Colonic mucosa (tissue), 4 donors: Measurements from ENCODE around the gene ECHDC1. TPM values are rescaled to one million over a fixed set of nuclear protein-coding genes. Genes with fewer than 3 reads are reported as not detected.

Experiments used
- DNase-seq: peaks from one replicate; pipeline ENCODE4 v3.0.0-alpha.2; 2020
- H3K27ac ChIP-seq: fragments of 200-600 bp; one replicate; pipeline ENCODE4 v1.8.0; 2021
- H3K27me3 ChIP-seq: fragments of 200-600 bp; one replicate; pipeline ENCODE4 v1.8.0; 2021
- H3K36me3 ChIP-seq: fragments of 200-600 bp; one replicate; pipeline ENCODE4 v1.8.0; 2021
- H3K4me1 ChIP-seq: fragments of 200-600 bp; one replicate; pipeline ENCODE4 v1.8.0; 2021; ENCODE audit warnings: mild to moderate bottlenecking
- H3K4me3 ChIP-seq: fragments of 200-600 bp; one replicate; pipeline ENCODE4 v1.8.0; 2021
- H3K9ac ChIP-seq, 2 donors: one replicate each; pipeline ENCODE4 v1.7.0; 2013; ENCODE audit warnings: control low read depth in 2 of 2, low read depth in 2 of 2, low read length in 2 of 2
- H3K9me3 ChIP-seq: fragments of 200-600 bp; one replicate; pipeline ENCODE4 v1.8.0; 2021
- CTCF ChIP-seq: fragments of 200-600 bp; IDR thresholded peaks from one replicate; pipeline ENCODE4 v1.8.0; 2022; ENCODE audit warnings: antibody characterized with exemption, mild to moderate bottlenecking
- intact Hi-C: fragments of 100-400 bp; cut with DNase I; formaldehyde crosslinking; loops from one replicate; pipeline ENCODE4 v1.14.1; 2022
- total RNA-seq, 2 donors: library from RNA; stranded (reverse); fragmentation: NEBNext Ultra II Directional in 1 of 2; extraction: Animal tissue kit (Norgen Biotek cat#: 25700) in 1 of 2; gene quantifications; one replicate each; pipeline ENCODE4 v1.2.1, GENCODE V29; 2021
- donor health status: healthy.
- donor health status: DM: no; HTN: no; CAD: no.
- donor health status: DM: no; HTN: no; CAD: no.

The ECHDC1 gene
- total RNA-seq, 2 donors from 2014 or later: 56.1 to 111 TPM

- TF ChIP-seq CTCF: no peak
- H3K27me3 ChIP-seq: no peaks in the 10 kb centered on the region
- H3K4me3 ChIP-seq: no peak overlapping the region
- intact Hi-C loops: no loop called here
- no peak overlapping the region for H3K27ac ChIP-seq
- no peak for DNase-seq
- H3K4me1 ChIP-seq: no peaks in the 10 kb centered on the region
- no peaks in the 10 kb centered on the region for H3K9me3 ChIP-seq
- H3K9ac ChIP-seq: no peak overlapping the region
- no peaks in the 10 kb centered on the region for H3K36me3 ChIP-seq
Measured at GRCh38 chr6:127383988-127384387, 40.6 kb upstream of the ECHDC1 start.

DNA sequence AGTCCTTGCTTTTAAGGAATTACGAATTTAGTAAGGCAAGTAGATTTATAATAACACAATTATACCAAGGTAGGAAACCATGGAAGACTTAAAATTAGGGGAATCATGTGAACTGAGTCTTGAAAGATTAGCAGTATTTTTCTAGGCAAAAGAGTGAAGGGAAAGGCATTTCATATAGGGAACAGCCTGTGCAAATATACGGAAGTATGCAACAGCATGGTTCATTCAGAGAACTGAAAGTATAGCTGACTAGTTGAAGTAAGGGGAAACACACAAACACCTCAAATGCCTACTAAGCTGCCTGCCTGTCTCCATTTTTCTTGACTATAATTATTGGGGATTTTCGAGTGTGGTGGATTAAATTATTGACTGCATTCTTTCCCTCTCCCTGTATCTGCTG, 39.0 kb upstream of the ECHDC1 start:
- DNase-seq: no peak
- H3K9me3 ChIP-seq: no peaks in the 10 kb centered on the region
- H3K4me3 ChIP-seq: no peak overlapping the region
- intact Hi-C loops: no loop called here
- TF ChIP-seq CTCF: no peak
- H3K27ac ChIP-seq: no peak overlapping the region
- no peaks in the 10 kb centered on the region for H3K27me3 ChIP-seq
- H3K4me1 ChIP-seq: no peaks in the 10 kb centered on the region
- H3K36me3 ChIP-seq: no peaks in the 10 kb centered on the region
- no peak overlapping the region for H3K9ac ChIP-seq

- DNase-seq: no peak
- Histone ChIP-seq H3K4me1 (no peaks in the 10 kb centered on the region), H3K27ac (no peak overlapping the region), H3K27me3 (no peaks in the 10 kb centered on the region), H3K36me3 (no peaks in the 10 kb centered on the region), H3K4me3 (no peak overlapping the region), H3K9me3 (no peaks in the 10 kb centered on the region), H3K9ac (no peak overlapping the region)
- intact Hi-C loops: no loop called here
- no peak for TF ChIP-seq CTCF
Measured at GRCh38 chr6:127381384-127381783, 38.0 kb upstream of the ECHDC1 start.

GRCh38 chr6:127376685-127377084, 33.3 kb upstream of the ECHDC1 start:
- Histone ChIP-seq H3K27ac (no peak overlapping the region), H3K9ac (no peak overlapping the region), H3K9me3 (no peaks in the 10 kb centered on the region), H3K27me3 (no peaks in the 10 kb centered on the region), H3K4me3 (no peak overlapping the region), H3K4me1 (no peaks in the 10 kb centered on the region), H3K36me3 (no peaks in the 10 kb centered on the region)
- TF ChIP-seq CTCF: no peak
- intact Hi-C loops: no loop called here
- DNase-seq: no peak

DNA sequence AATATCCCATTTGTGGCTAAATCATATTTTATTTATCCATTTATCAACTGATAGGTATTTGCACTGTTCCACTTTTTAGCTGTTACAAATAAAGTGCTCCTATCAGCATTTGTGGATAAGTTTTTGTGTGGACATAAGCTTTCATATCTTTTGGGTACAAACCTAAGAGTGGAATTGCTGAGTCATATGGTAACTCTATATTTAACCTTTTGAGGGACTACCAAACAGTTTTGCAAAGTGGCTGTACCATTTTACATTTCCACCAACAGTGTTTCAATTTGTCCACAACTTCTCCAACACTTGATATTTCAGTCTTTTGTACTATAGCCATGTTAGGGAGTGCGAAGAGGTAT, 23.6 kb upstream of the ECHDC1 start:
- no peak for TF ChIP-seq CTCF
- Histone ChIP-seq H3K4me3 (no peak overlapping the region), H3K27me3 (no peaks in the 10 kb centered on the region), H3K36me3 (no peaks in the 10 kb centered on the region), H3K9ac (no peak overlapping the region), H3K9me3 (no peaks in the 10 kb centered on the region), H3K27ac (no peak overlapping the region), H3K4me1 (no peaks in the 10 kb centered on the region)
- intact Hi-C loops: no loop called here
- no peak for DNase-seq
